ENCODE data around the gene NXPH4.

DNA sequence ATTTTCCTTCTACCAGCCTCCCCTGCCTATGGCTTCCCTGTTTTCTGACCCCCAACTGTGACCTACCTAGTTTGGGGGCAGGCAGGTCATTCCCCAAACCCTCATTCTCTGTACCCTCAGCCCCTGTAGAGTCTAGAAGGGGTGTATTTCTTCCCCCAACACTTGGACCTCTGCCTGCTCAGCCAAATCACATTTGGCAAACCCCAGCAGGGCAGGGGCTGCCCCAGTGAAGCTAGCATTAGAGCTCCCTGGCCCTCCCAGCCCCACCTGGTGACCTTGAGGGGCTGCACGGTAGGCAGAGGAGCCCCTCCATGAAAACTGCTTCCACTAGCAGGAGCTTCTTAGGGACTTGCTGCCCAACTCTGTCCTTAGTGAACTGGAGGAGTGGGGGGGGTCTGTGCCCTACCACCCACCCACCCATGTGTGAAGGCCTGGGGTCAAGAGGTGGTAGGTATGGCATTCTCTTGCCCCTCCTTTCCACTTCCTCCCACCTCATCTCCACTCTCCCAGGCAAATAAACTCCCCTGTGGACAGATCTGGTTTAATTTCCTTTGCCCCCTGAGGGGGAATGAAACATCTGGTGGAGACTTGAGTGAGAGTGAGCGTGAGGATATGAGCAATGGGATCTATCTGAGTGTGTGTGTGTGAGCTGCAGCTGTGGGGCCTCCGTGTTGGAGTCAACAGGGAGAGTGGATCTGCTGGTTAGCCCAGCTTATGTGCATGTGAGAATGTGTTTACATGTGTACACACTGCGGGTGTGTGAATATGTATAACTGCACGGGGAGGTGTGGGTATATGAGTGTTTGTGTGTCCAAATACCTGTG, 1.6 kb downstream of the NXPH4 start:
- TF ChIP-seq, protein P1, sequence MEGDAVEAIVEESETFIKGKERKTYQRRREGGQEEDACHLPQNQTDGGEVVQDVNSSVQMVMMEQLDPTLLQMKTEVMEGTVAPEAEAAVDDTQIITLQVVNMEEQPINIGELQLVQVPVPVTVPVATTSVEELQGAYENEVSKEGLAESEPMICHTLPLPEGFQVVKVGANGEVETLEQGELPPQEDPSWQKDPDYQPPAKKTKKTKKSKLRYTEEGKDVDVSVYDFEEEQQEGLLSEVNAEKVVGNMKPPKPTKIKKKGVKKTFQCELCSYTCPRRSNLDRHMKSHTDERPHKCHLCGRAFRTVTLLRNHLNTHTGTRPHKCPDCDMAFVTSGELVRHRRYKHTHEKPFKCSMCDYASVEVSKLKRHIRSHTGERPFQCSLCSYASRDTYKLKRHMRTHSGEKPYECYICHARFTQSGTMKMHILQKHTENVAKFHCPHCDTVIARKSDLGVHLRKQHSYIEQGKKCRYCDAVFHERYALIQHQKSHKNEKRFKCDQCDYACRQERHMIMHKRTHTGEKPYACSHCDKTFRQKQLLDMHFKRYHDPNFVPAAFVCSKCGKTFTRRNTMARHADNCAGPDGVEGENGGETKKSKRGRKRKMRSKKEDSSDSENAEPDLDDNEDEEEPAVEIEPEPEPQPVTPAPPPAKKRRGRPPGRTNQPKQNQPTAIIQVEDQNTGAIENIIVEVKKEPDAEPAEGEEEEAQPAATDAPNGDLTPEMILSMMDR (IDR thresholded peaks at IDR 0.05), result no peak
- TF ChIP-seq POLR2A (IDR thresholded peaks at IDR 0.05), result no peak

Measured in right lobe of liver (tissue), 4 donors.